SIG-M5 treated with dmso at 0.1 percent for 504 hours (cell line): ENCODE data around the gene PRDX1.

Experiments
- DNase-seq: peaks from one replicate; lab custom pipeline; 2025; ENCODE audit not compliant: unreplicated experiment; lab: John Stamatoyannopoulos, UW

Gene PRDX1

GRCh38 chr1:45521413-45522323 lies at the start of gene PRDX1:
PRDX1 (minus strand) TSS chr1:45521884; CDS start chr1:45519043, 2,841 bp downstream.
- DNase-seq: peak; percentile 85

DNA sequence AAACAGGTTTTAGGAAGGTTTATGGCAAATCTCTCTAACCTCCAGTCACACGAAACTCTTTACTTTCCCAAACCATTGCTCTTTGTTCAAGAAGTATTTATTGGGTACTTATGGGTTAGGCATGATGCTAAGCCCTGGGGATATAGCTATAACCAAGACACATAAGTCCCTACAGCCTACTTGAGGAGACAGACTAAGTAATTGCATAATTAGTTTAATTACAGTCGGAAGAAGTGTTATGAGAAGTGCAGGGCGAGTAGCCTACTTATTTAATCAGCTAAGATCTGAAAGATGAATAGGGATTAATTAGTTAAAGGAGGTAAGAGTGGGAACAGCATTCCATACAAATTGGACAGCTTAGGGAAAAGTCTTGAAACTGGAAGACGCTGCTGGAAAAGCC lies 48.9 kb upstream of the PRDX1 start:
- no peak for DNase-seq

- DNase-seq: peak; percentile 59
Observed at GRCh38 chr1:45569962-45570581, 48.4 kb upstream of the PRDX1 start.

- no peak for DNase-seq
Observed at GRCh38 chr1:45569571-45569961, 47.9 kb upstream of the PRDX1 start.

DNA sequence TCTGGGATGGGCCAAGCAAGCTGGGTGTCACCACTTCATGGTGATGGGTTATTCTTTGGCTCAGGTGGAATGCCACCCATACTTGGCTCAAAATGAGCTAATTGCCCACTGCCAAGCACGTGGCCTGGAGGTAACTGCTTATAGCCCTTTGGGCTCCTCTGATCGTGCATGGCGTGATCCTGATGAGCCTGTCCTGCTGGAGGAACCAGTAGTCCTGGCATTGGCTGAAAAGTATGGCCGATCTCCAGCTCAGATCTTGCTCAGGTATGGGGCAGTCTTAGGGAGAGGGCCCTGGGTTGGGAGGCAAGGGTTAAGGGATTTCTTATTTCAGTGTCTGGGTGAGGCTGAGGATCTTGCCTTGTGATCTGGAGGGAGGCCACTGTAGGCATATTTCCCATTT lies 46.7 kb upstream of the PRDX1 start:
- no peak for DNase-seq

GRCh38 chr1:45567911-45568310 lies 46.2 kb upstream of the PRDX1 start:
- no peak for DNase-seq

DNA sequence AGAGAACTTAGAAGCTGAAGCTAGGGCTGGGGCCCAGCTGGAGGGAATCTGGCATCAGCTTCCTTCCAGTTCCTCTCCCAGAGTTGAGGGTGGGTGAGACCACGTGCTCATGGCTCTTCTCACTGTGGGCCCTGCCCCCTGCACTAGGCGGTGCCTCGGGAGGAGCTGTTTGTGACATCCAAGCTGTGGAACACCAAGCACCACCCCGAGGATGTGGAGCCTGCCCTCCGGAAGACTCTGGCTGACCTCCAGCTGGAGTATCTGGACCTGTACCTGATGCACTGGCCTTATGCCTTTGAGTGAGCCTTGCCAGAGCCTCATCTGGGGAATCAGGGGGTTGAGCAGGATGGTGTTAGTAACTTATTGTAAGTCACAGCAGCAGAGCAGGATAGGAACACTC lies 45.0 kb upstream of the PRDX1 start:
- DNase-seq: no peak

DNA sequence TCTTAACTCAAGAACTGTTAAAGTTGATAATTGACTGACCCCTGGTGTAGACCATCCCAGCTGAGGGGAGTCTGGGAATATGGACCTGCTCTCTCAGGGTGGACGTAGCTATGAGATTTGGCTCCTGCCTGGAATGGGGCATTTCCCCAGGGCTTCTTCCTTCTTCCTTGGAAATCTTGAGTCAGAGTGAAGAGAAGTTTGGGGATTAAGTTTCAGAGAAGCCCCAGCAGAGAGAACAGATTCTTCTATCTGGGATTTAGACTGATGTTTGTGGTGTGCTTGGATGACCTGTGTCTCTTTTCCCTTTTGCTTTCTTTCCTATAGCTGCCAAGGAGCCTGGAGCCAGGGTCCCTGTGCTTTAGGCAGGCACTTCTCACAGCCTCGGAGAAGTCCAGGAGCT lies 42.2 kb upstream of the PRDX1 start:
- no peak for DNase-seq

- no peak for DNase-seq
Observed at GRCh38 chr1:45557422-45557944, 35.8 kb upstream of the PRDX1 start.

GRCh38 chr1:45554198-45554597 lies 32.5 kb upstream of the PRDX1 start:
- no peak for DNase-seq

DNA sequence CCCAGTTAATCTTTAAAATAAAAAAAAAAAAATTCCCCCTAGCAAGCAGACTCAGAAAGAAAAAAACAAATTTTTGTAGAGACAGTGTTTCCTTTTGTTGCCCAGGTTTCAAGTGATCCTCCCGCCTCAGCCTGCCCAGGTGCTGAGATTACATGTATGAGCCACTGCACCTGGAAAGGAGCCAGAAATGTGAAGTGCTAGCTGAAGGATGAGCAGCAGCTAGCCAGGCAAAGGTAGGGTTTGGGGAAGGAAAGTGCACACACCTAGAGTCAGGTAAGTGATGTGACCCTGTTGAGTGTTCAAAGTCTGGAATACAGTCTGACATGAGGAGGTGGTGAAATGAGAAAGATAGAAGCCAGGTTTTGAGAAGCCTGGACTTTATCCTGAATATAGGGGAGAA lies 30.6 kb upstream of the PRDX1 start:
- DNase-seq: no peak

DNA sequence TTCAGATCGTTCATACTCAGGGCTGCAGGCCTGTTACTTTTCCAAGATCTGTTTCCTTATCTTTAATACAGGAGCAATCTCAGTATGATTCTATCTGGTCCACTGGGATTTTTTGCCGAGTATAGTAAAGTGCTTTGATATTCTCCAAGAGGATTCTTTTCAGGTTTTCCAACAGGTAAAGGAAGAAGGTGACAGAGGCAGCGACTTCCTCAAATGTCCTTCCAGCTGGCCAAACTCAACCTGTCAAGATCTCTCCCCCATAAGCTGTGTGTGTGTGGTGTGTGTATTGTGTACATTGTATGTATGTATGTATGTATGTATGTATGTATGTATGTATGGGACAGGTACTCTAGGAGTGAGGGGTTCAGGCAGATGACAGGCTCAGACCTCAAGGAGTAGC lies 30.0 kb upstream of the PRDX1 start:
- DNase-seq: no peak

- DNase-seq: peak; percentile 79
Observed at GRCh38 chr1:45550401-45551351, 29.0 kb upstream of the PRDX1 start, which contains the start of gene AKR1A1. AKR1A1 (plus strand) TSS chr1:45550826; CDS start chr1:45561795, 10,969 bp downstream.

- DNase-seq: no peak
Observed at GRCh38 chr1:45545553-45546310, 24.0 kb upstream of the PRDX1 start.

- no peak for DNase-seq
Observed at GRCh38 chr1:45545019-45545493, 23.4 kb upstream of the PRDX1 start.

DNA sequence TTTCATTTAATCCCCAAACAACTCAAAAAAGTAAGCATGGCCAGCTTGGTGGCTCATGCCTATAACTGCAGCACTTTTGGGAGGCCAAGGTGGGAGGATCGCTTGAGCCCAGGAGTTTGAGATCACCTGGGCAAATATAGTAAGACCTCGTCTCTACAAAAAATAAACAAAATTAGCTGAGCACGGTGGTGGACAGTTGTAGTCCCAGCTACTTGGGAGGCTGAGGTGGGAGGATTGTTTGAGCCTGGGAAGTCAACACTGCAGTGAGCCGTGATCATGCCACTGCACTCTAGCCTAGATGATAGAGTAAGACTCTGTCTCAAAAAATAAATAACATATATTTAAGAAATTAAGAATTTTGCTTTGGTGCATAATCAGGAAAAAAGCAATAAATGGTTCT lies 22.8 kb upstream of the PRDX1 start:
- DNase-seq: no peak

- DNase-seq: peak; percentile 88
Observed at GRCh38 chr1:45543581-45544417, 22.1 kb upstream of the PRDX1 start.

- no peak for DNase-seq
Observed at GRCh38 chr1:45542591-45542990, 20.9 kb upstream of the PRDX1 start.

DNA sequence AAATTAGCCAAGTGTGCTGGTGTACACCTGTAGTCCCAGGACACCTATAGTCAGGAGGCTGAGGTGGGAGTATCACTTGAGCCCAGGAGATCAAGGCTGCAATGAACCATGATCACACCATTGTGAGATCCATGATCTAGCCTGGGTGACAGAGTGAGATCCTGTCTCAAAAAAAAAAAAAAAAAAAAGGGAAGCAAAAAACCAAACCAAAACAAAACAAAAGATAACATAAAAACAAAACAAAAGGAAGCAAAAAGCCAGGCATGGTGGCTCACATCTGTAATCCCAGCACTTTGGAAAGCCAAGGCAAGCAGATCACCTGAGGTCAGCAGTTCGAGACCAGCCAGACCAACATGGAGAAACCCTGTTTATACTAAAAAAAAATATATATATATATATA lies 19.5 kb upstream of the PRDX1 start:
- DNase-seq: no peak
